ENCODE measurements around the gene DGKG. TPM values are rescaled to one million over a fixed set of nuclear protein-coding genes. Genes with fewer than 3 reads are reported as not detected.

DGKG gene
- total RNA-seq, 1 donor from 2014 or later = 65.7 TPM

DNA sequence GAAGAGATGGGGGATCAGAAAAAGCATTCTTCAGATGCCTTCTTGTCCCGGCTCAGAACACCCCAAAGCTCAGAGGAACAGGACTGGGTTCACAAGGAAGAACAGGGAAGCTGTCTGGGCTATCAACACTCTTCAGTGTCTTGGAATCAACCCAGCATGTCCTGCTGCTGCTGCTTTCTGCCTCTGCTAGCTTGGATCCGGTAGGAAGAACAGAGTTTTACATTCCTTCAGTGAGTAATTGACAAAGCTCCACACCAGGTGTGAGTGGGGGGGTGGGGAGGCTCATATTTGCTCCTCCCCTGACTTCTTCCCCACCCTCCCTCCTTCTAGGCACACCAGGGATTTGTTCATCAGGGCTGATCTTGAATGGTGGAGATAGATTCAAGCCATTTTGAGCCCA lies 240.1 kb downstream of the DGKG start:
- intact Hi-C loops (cut with micrococcal nuclease) = no loop called here
- DNase-seq = no peak
- no peak for TF ChIP-seq CTCF (IDR thresholded peaks at IDR 0.05; ENCODE audit: borderline replicate concordance)
- Histone ChIP-seq H3K27ac (replicated peaks) (no peak overlapping the region), H3K36me3 (no peaks in the 10 kb centered on the region), H3K4me3 (no peak overlapping the region), H3K27me3 (ENCODE audit: low read depth) (peaks cover 16% of the 10 kb centered on the region), H3K4me1 (peaks cover 9% of the 10 kb centered on the region), H3K9me3 (replicated peaks) (no peaks in the 10 kb centered on the region)

DNA sequence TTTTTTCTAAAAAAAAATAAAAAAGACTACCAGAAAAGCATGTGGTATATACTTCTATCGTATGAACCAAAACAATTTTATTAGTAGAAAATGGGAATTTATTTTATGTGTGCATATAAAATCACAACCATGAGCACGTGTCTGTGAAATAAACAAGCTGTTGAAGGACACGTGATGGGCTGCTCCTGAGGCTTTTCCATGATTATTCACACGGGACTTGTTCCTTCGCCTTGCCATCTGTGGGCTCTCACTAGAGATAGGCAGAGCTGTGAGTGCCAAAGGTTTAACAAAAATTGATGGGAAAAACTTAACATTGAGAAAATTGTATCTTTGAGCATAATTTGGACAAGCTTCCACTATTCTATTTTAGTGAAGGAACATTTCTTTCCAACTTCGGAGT lies 240.8 kb downstream of the DGKG start:
- intact Hi-C loops (cut with micrococcal nuclease) = no loop called here
- no peak overlapping the region for H3K4me3 ChIP-seq
- H3K4me1 ChIP-seq = peaks cover 9% of the 10 kb centered on the region
- no peaks in the 10 kb centered on the region for H3K9me3 ChIP-seq (replicated peaks)
- no peak for DNase-seq
- TF ChIP-seq CTCF (IDR thresholded peaks at IDR 0.05; ENCODE audit: borderline replicate concordance) = no peak
- no peaks in the 10 kb centered on the region for H3K36me3 ChIP-seq
- peaks cover 20% of the 10 kb centered on the region for H3K27me3 ChIP-seq (ENCODE audit: low read depth)
- no peak overlapping the region for H3K27ac ChIP-seq (replicated peaks)

GRCh38 chr3:186119499-186119898 lies 242.5 kb downstream of the DGKG start:
- no peaks in the 10 kb centered on the region for H3K9me3 ChIP-seq (replicated peaks)
- H3K27me3 ChIP-seq (ENCODE audit: low read depth) = peaks cover 29% of the 10 kb centered on the region
- intact Hi-C loops (cut with micrococcal nuclease) = no loop called here
- DNase-seq = no peak
- H3K36me3 ChIP-seq = no peaks in the 10 kb centered on the region
- peaks cover 9% of the 10 kb centered on the region for H3K4me1 ChIP-seq
- TF ChIP-seq CTCF (IDR thresholded peaks at IDR 0.05; ENCODE audit: borderline replicate concordance) = no peak
- no peak overlapping the region for H3K27ac ChIP-seq (replicated peaks)
- no peak overlapping the region for H3K4me3 ChIP-seq

GRCh38 chr3:186118692-186119091 lies 243.3 kb downstream of the DGKG start:
- H3K27ac ChIP-seq (replicated peaks) = no peak overlapping the region
- DNase-seq = no peak
- peaks cover 9% of the 10 kb centered on the region for H3K4me1 ChIP-seq
- intact Hi-C loops (cut with micrococcal nuclease) = no loop called here
- H3K27me3 ChIP-seq (ENCODE audit: low read depth) = peaks cover 35% of the 10 kb centered on the region
- no peak for TF ChIP-seq CTCF (IDR thresholded peaks at IDR 0.05; ENCODE audit: borderline replicate concordance)
- no peaks in the 10 kb centered on the region for H3K9me3 ChIP-seq (replicated peaks)
- H3K36me3 ChIP-seq = no peaks in the 10 kb centered on the region
- H3K4me3 ChIP-seq = no peak overlapping the region

- H3K9me3 ChIP-seq (replicated peaks) = no peaks in the 10 kb centered on the region
- no peak overlapping the region for H3K4me3 ChIP-seq
- TF ChIP-seq CTCF (IDR thresholded peaks at IDR 0.05; ENCODE audit: borderline replicate concordance) = no peak
- no peak overlapping the region for H3K27ac ChIP-seq (replicated peaks)
- H3K27me3 ChIP-seq (ENCODE audit: low read depth) = peaks cover 43% of the 10 kb centered on the region
- no peak for DNase-seq
- peaks cover 9% of the 10 kb centered on the region for H3K4me1 ChIP-seq
- no peaks in the 10 kb centered on the region for H3K36me3 ChIP-seq
- intact Hi-C loops (cut with micrococcal nuclease) = no loop called here
Observed at GRCh38 chr3:186117521-186118134, 244.4 kb downstream of the DGKG start.
